Aorta (tissue), 5 donors: ENCODE data around the gene ITIH1. TPM values are rescaled to one million over a fixed set of nuclear protein-coding genes. Genes with fewer than 3 reads are reported as not detected.
A peak's percentile ranks its signal among the peaks of the same experiment; 100 is the strongest.

Experiments
- ATAC-seq: fragments of 200-7000 bp; cut with Tn5 transposase; one replicate; pipeline ENCODE4 v1.9.1; 2022; ENCODE audit warnings: moderate library complexity; ENCODE audit not compliant: low FRiP score
- DNase-seq, 2 donors: peaks; one replicate each; pipeline ENCODE4 v3.0.0-alpha.2; 2020
- H3K27ac ChIP-seq, 2 donors: one replicate each; pipeline ENCODE4 v1.5.1; 2013; ENCODE audit warnings: low read length in 2 of 2, mild to moderate bottlenecking in 2 of 2, moderate library complexity in 2 of 2, control low read depth in 1 of 2, inconsistent platforms in 1 of 2, low read depth in 1 of 2
- H3K27me3 ChIP-seq, 2 donors: one replicate each; pipeline ENCODE4 v1.6.1; 2013; ENCODE audit warnings: control low read depth in 1 of 2, low read length in 1 of 2, mild to moderate bottlenecking in 1 of 2, moderate library complexity in 1 of 2; ENCODE audit not compliant: insufficient read depth in 2 of 2, control insufficient read depth in 1 of 2
- H3K36me3 ChIP-seq, 2 donors: one replicate each; pipeline ENCODE4 v1.6.1; 2013; ENCODE audit warnings: control low read depth in 1 of 2, low read length in 1 of 2, mild to moderate bottlenecking in 1 of 2; ENCODE audit not compliant: insufficient read depth in 2 of 2, control insufficient read depth in 1 of 2
- H3K4me1 ChIP-seq, 2 donors: one replicate each; pipeline ENCODE4 v1.6.1; 2013; ENCODE audit warnings: low read length in 2 of 2, control low read depth in 1 of 2, mild to moderate bottlenecking in 1 of 2, moderate library complexity in 1 of 2; ENCODE audit not compliant: insufficient read depth in 2 of 2, control insufficient read depth in 1 of 2
- H3K4me3 ChIP-seq, 2 donors: one replicate each; pipeline ENCODE4 v1.5.1; 2013; ENCODE audit warnings: low read length in 2 of 2, control low read depth in 1 of 2, mild to moderate bottlenecking in 1 of 2
- H3K9me3 ChIP-seq: one replicate; pipeline ENCODE4 v1.6.1; 2013; ENCODE audit warnings: mild to moderate bottlenecking, low read length; ENCODE audit not compliant: control insufficient read depth
- WGBS, 2 donors: extraction: QIAGEN DNeasy Blood & Tissue Kit; methylation state at CpG; one replicate each; pipeline ENCODE4 v1.1.7; 2013; 5-methylcytosine and 5-hydroxymethylcytosine counted together
- intact Hi-C, 2 donors: fragments of 100-400 bp; cut with DNase I; formaldehyde crosslinking; loops; one replicate each; pipeline versions ENCODE4 v1.14.2 to v1.15.0; 2022
- polyA plus RNA-seq, 2 donors: library from polyadenylated mRNA; stranded (reverse); fragments of 200-250 nt; gene quantifications; one replicate each; pipeline ENCODE4 v1.2.3, GENCODE V29; 2013
- total RNA-seq, 2 donors: library from RNA; stranded (reverse); fragmentation: NEBNext Ultra II Directional; extraction: Animal tissue kit (Norgen Biotek cat#: 25700); gene quantifications; one replicate each; pipeline ENCODE4 v1.2.1, GENCODE V29; 2021
- donor health status: healthy with polysubstance abuse.
- donor health status: Bipolar disorder and iron deficiency.
- donor health status: DM: no; HTN: no; CAD: no.
- donor health status: DM: no; HTN: no; CAD: no.
- donor health status: DM: yes; HTN: yes; CAD: no.

ITIH1 gene
- total and polyA plus RNA-seq, 4 donors: 0.50 TPM; not detected in 3

GRCh38 chr3:52834871-52835501 lies 57.6 kb downstream of the ITIH1 start, which contains the start of gene MUSTN1:
TSS of gene MUSTN1 (minus strand) at chr3:52835019. CDS start at chr3:52834948, 71 bp downstream.
- intact Hi-C loops: loop anchor here (5.0 kb wide), 2 partner anchors 57 to 68 kb away; no protein-coding TSS in a partner anchor
- Histone ChIP-seq H3K4me3 (no peak within 1 kb of the TSS), H3K9me3 (no peaks in the 10 kb centered on the region), H3K4me1 (peaks cover 4 to 6% of the 10 kb centered on the region in 2 donors), H3K36me3 (peaks cover 0 to 1% of the 10 kb centered on the region in 2 donors), H3K27me3 (no peaks in the 10 kb centered on the region), H3K27ac (peak within 1 kb of the TSS; percentile 25 to 29)
- peak; percentile 65 to 84 for DNase-seq
- 3 to 20% methylated on average over 11 of the region's 11 CpGs for WGBS, 2 donors
- ATAC-seq: peak; percentile 60

DNA sequence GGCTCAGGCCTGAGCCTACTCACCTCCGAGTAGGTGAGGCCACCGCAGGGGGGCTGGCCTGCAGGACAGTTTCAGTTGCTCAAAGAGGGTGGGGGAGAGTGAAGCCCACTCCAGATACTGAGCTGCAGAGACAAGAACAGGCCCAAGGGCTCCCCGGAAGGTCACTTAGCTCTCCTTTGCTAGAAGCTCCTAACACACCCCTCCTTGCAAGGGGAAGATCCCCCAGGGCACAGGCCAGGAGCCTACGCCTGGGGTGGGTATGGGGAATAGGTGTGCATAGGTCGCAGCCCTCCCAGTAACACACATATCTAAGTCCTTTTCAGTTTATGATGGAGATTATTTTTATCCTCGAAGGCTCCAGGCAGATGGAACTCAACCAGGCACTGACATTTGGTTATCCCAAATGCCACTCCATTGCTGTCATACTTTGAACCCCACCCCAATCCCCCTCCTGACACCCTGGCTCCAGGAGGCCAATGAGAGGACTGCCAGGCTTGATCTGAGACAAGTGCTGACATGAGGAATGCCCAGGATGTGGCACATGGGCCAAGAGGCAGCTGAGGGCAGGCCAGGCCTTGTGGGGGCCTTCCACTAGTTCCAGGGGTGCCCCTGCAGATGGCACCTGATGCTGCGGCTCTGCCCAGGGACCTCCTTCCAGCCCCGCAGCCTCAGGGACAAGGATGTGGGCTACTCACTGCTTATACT lies 58.5 kb downstream of the ITIH1 start:
- no peak for ATAC-seq
- 78 to 79% methylated on average over 8 of the region's 8 CpGs for WGBS, 2 donors
- peak in 1 of 2 donors; percentile 44 for DNase-seq
- intact Hi-C loops: no loop called here
- no peaks in the 10 kb centered on the region for H3K9me3 ChIP-seq
- peaks cover 2 to 3% of the 10 kb centered on the region in 2 donors for H3K4me1 ChIP-seq
- no peak overlapping the region for H3K4me3 ChIP-seq
- H3K27me3 ChIP-seq: no peaks in the 10 kb centered on the region
- peaks cover 0 to 1% of the 10 kb centered on the region in 2 donors for H3K36me3 ChIP-seq
- H3K27ac ChIP-seq: peak overlapping the region in 1 of 2 donors; percentile 25

DNA sequence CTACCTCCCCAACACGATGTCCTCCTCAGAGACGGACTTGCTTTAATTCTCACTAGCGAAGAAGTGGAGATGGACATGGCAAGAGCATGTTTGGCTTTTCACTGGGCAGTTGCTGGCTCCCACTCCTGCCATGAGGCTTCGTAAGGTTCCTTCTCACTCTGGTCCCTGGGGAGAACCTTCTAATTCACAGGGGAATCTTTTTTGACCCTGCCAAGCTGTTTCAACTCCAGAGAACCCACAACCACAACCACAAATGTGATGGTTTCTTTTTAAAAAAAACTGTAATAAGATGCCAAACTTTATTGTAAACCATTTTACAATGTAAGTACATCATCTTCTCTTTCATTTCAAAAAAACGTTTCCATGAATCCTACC lies 59.1 kb downstream of the ITIH1 start:
- 41 to 50% methylated on average over 5 of the region's 5 CpGs for WGBS, 2 donors

GRCh38 chr3:52836986-52837385 lies 59.6 kb downstream of the ITIH1 start:
- H3K4me1 ChIP-seq: peaks cover 0 to 2% of the 10 kb centered on the region in 2 donors
- 23 to 30% methylated on average over 4 of the region's 4 CpGs for WGBS, 2 donors

More for the DNA sequence above, 59.1 kb downstream of the ITIH1 start:
- no peak overlapping the region for H3K4me3 ChIP-seq
- intact Hi-C loops: no loop called here
- no peaks in the 10 kb centered on the region for H3K27me3 ChIP-seq
- H3K27ac ChIP-seq: no peak overlapping the region
- ATAC-seq (no peak), DNase-seq (no peak)
- peaks cover 0 to 1% of the 10 kb centered on the region in 2 donors for H3K36me3 ChIP-seq
- no peaks in the 10 kb centered on the region for H3K9me3 ChIP-seq
- peaks cover 0 to 2% of the 10 kb centered on the region in 2 donors for H3K4me1 ChIP-seq

GRCh38 chr3:52838561-52839267 lies 61.3 kb downstream of the ITIH1 start:
- H3K4me3 ChIP-seq: no peak overlapping the region
- no peaks in the 10 kb centered on the region for H3K9me3 ChIP-seq
- H3K4me1 ChIP-seq: peaks cover under 1 to 2% of the 10 kb centered on the region in 2 donors
- DNase-seq (peak in 1 of 2 donors; percentile 32), ATAC-seq (no peak)
- WGBS, 2 donors: 85 to 91% methylated on average over 8 of the region's 8 CpGs
- H3K27ac ChIP-seq: no peak overlapping the region
- intact Hi-C loops: no loop called here
- peaks cover 0 to 3% of the 10 kb centered on the region in 2 donors for H3K36me3 ChIP-seq
- no peaks in the 10 kb centered on the region for H3K27me3 ChIP-seq

More at GRCh38 chr3:52836986-52837385, 59.6 kb downstream of the ITIH1 start:
- H3K27ac ChIP-seq: no peak overlapping the region
- H3K9me3 ChIP-seq: no peaks in the 10 kb centered on the region
- ATAC-seq (no peak), DNase-seq (peak in 1 of 2 donors; percentile 47)
- intact Hi-C loops: no loop called here
- H3K27me3 ChIP-seq: no peaks in the 10 kb centered on the region
- H3K4me3 ChIP-seq: no peak overlapping the region
- H3K36me3 ChIP-seq: peaks cover 0 to 1% of the 10 kb centered on the region in 2 donors

GRCh38 chr3:52839268-52839575 lies 61.8 kb downstream of the ITIH1 start:
- peaks cover 0 to 3% of the 10 kb centered on the region in 2 donors for H3K36me3 ChIP-seq
- no peaks in the 10 kb centered on the region for H3K27me3 ChIP-seq
- DNase-seq (no peak), ATAC-seq (no peak)
- peaks cover 2 to 6% of the 10 kb centered on the region in 2 donors for H3K4me1 ChIP-seq
- no peak overlapping the region for H3K4me3 ChIP-seq
- 63 to 77% methylated on average over 2 of the region's 2 CpGs for WGBS, 2 donors
- intact Hi-C loops: no loop called here
- H3K9me3 ChIP-seq: no peaks in the 10 kb centered on the region
- H3K27ac ChIP-seq: no peak overlapping the region

GRCh38 chr3:52839892-52840545 lies 62.6 kb downstream of the ITIH1 start:
- H3K27me3 ChIP-seq: no peaks in the 10 kb centered on the region
- ATAC-seq (no peak), DNase-seq (peak in 1 of 2 donors; percentile 60)
- H3K27ac ChIP-seq: no peak overlapping the region
- peaks cover 0 to 3% of the 10 kb centered on the region in 2 donors for H3K36me3 ChIP-seq
- H3K4me1 ChIP-seq: peaks cover 2 to 6% of the 10 kb centered on the region in 2 donors
- H3K9me3 ChIP-seq: no peaks in the 10 kb centered on the region
- 88 to 89% methylated on average over 23 of the region's 23 CpGs for WGBS, 2 donors
- no peak overlapping the region for H3K4me3 ChIP-seq
- intact Hi-C loops: no loop called here

GRCh38 chr3:52841211-52841980 lies 64.0 kb downstream of the ITIH1 start:
- peaks cover 0 to 6% of the 10 kb centered on the region in 2 donors for H3K4me1 ChIP-seq
- no peaks in the 10 kb centered on the region for H3K27me3 ChIP-seq
- no peak overlapping the region for H3K4me3 ChIP-seq
- intact Hi-C loops: no loop called here
- H3K9me3 ChIP-seq: no peaks in the 10 kb centered on the region
- peaks cover 0 to 3% of the 10 kb centered on the region in 2 donors for H3K36me3 ChIP-seq
- 87 to 91% methylated on average over 12 of the region's 12 CpGs for WGBS, 2 donors
- no peak overlapping the region for H3K27ac ChIP-seq
- DNase-seq: peak; percentile 34 to 41
- no peak for ATAC-seq
